Left cardiac atrium (tissue), 4 donors: Measurements from ENCODE around the gene NME4. TPM values are rescaled to one million over a fixed set of nuclear protein-coding genes. Genes with fewer than 3 reads are reported as not detected.
"Not testable (repeated sequence)": the region's sequence is repeated elsewhere in the genome, so short reads cannot be mapped to it uniquely, and the experiment has no call there.

ENCODE experiments used
- ATAC-seq, 2 donors: fragments of 200-7000 bp; cut with Tn5 transposase; one replicate each; pipeline ENCODE4 v1.9.1; 2020; ENCODE audit warnings: mild to moderate bottlenecking in 2 of 2, moderate library complexity in 2 of 2
- DNase-seq: peaks from one replicate; pipeline ENCODE4 v3.0.0-alpha.2; 2020
- intact Hi-C, 2 donors: fragments of 100-400 bp; cut with DNase I; formaldehyde crosslinking; loops; one replicate each; pipeline versions ENCODE4 v1.14.1 to v1.15.1; 2022 to 2023
- total RNA-seq, 2 donors: library from RNA; stranded (reverse); fragmentation: NEBNext Ultra II Directional; extraction: Animal tissue kit (Norgen Biotek cat#: 25700); gene quantifications; one replicate each; pipeline ENCODE4 v1.2.1, GENCODE V29; 2021
- donor health status: DM: no; HTN: yes; CAD: no.
- donor health status: DM: no; HTN: yes; CAD: no; lungs with severe emphysema.
- donor health status: DM: yes; HTN: yes; CAD: no.
- donor health status: Dilated cardiomyopathy.

The NME4 gene
- total RNA-seq, 2 donors from 2014 or later, result 45.3 to 71.1 TPM

GRCh38 chr16:361872-362701 lies 34.9 kb upstream of the NME4 start:
- intact Hi-C loops, result loop anchor here (5.0 kb wide), 1 partner anchor 245 kb away; no protein-coding TSS in a partner anchor
- ATAC-seq (peak; percentile 83 to 84), DNase-seq (peak; percentile 77)

DNA sequence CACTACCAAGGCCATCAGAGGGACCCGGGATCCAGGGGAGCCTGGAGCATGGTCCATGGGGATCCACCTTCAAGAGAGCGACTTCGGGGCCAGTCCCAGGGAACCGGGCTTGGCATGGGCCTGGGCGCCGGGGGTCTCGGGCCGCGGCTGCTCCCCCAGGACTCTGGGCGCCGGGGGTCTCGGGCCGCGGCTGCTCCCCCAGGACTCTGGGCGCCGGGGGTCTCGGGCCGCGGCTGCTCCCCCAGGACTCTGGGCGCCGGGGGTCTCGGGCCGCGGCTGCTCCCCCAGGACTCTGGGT lies 34.3 kb upstream of the NME4 start:
- ATAC-seq, DNase-seq: not testable (repeated sequence)
- intact Hi-C loops, result loop anchor here (5.0 kb wide), 1 partner anchor 245 kb away; no protein-coding TSS in a partner anchor

- no peak for ATAC-seq
These were observed 33.8 kb upstream of the NME4 start for GRCh38 chr16:363110-363765.

GRCh38 chr16:363766-364490 lies 33.1 kb upstream of the NME4 start:
- ATAC-seq, result no peak
- no peak for DNase-seq
- intact Hi-C loops, result loop anchor here (5.0 kb wide), 1 partner anchor 247 kb away; no protein-coding TSS in a partner anchor

More at GRCh38 chr16:363110-363765, 33.8 kb upstream of the NME4 start:
- intact Hi-C loops, result loop anchor here (5.0 kb wide), 1 partner anchor 246 kb away; no protein-coding TSS in a partner anchor
- DNase-seq, result no peak

- ATAC-seq (no peak), DNase-seq (no peak)
- intact Hi-C loops, result loop anchor here (5.0 kb wide), 1 partner anchor 248 kb away; no protein-coding TSS in a partner anchor
These were observed 32.2 kb upstream of the NME4 start for GRCh38 chr16:364595-365491.

GRCh38 chr16:366476-366875 lies 30.5 kb upstream of the NME4 start:
- intact Hi-C loops, result no loop called here
- ATAC-seq (no peak), DNase-seq (no peak)

DNA sequence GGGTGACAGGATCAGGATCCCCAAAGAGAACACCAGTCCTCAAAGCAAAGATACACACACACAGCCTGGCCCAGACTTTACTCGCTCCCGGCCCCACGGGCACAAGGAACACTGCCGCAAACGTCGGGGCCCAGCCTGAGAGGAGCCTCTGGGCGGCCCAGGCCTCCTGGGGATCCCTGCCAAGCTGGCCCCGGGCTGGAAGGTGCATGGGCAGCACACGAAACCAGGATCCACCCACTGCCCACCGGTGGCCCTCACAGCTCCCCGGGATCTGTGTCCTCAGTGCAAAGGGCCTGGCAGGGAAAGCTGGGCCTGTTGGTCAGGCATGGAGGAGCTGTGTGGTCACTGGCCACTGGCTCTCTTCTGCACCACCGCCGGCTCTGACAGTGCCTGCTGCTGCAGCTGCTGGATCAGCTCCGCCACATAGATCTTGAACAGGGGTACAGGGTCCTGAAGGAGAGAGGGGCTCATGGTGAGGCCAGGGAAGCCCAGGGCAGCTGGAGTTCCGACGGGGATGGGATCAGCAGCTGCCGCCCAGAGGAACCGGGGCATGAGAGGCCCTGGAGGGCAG lies 29.6 kb upstream of the NME4 start:
- DNase-seq (no peak), ATAC-seq (no peak)
- intact Hi-C loops, result no loop called here

GRCh38 chr16:368388-369158 lies 28.4 kb upstream of the NME4 start:
- ATAC-seq (no peak), DNase-seq (no peak)
- intact Hi-C loops, result no loop called here

- ATAC-seq, result no peak
These were observed 27.6 kb upstream of the NME4 start for GRCh38 chr16:369275-369865.

DNA sequence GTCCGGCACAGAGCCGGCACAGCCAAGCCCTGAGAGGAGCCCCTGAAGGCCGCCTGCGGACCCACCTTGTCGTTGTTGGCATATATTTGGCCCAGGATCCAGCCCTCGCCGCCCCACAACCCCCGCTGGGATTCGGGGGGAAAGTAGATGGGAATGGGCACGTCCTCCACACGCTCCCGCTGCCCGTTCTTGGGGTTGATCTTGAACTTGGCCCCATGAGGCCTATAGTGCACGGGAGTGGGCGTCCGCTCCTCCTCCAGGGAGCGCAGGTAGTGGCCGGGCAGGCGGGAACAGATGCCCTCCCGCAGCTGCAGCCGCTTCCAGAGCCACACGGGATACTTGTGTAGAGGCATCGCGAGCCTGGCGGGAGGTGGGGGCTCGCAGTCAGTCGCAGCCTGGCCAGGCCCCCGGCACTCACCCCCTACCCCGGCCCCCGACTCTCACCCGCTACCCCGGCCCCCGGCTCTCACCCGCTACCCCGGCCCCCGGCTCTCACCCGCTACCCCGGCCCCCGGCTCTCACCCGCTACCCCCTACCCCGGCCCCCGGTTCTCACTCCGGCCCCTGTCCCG lies 27.0 kb upstream of the NME4 start:
- intact Hi-C loops, result no loop called here
- peak; percentile 50 to 53 for ATAC-seq
- DNase-seq, result no peak

More at GRCh38 chr16:369275-369865, 27.6 kb upstream of the NME4 start:
- intact Hi-C loops, result no loop called here
- no peak for DNase-seq

DNA sequence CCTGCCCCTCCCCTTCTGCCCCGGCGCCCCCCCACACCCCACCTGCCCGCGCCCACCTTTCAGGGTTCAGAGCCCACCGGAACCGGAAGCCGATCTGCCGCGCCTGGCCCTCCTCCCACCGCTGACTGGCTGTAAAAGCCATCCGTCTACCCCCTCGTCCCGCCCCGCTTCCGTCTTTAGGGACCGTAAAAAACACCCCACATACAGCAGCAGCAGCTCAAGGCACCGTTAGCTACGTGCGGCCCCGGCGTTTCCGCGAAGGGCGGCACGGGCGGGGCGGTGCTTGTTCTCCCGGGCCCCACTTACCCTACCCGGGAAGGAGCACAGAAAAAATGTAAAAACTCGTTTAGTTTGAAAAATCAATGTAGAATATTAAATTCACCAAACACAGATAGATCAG lies 26.6 kb upstream of the NME4 start, which contains the start of gene MRPL28:
TSS of gene MRPL28 (minus strand) at position 96 of the 400 bp plus-strand sequence. CDS start 320 bp downstream, outside the sequence.
- peak; percentile 96 for DNase-seq
- ATAC-seq, result peak; percentile 94 to 98
- intact Hi-C loops, result no loop called here

DNA sequence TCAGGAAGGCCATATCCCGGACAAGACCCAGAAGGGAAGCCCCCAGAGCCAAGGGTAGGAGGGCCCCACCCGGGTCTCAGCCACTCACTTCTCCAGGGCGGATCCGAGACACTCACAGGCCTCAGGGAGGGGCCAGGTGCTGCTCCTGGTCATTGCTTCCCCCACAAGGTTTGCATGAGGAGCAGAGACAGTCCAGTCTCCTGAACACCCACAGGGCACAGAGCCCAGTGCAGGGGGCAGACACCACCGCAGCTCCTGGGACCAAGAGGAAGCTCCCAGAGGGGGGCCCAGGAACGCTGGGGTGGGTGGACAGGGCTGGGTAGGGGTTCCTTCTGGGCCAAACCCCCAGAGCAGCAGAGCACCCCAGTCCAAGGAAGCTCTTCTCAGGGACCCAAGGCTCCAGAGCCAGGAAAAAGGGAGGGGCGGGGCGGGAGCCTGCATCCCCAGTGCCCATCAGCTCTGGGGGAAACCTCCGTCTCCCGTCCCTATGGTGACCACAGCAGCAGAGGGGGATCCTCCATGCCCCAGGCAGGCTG lies 26.0 kb upstream of the NME4 start:
- DNase-seq (no peak), ATAC-seq (peak in 1 of 2 donors; percentile 4)
- intact Hi-C loops, result no loop called here

DNA sequence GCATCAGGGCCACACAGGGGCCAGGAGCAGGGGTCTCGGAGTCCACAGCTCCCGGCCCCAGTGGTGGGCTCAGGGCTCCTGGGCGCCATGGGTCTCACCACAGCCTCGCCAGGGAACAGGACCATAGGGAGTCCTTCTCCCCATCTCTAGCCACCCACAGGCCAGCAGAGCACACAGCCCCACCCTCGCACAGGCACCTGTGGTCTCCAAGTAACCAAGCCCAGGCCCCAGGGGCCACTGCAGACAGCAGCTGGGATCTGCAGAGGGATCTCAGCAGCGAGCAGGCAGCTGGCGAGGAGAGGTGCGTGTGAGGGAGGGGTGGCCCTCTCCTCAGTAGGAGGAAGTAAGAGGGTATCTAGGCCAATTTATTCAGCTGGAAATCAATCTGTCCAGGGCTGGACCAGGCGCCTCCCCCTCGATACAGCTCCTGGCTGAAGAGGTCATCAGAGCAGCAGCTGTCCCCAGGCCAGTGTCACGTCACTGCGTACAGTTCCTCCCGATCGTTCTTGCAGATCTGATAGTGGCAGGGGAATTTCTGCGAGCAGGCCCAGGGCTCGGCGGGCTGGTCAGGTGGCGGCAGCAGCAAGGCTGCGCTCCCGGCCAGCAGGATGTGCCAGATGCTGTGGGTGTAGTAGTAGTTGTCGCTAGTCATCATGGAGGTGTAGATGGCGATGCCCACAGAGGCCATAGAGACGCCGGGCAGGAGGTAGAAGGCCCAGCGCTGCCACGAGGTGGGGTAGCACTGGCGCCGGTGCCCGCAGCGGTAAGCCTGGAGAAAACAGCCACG lies 25.3 kb upstream of the NME4 start:
- intact Hi-C loops, result no loop called here
- peak in 1 of 2 donors; percentile 1 for ATAC-seq

DNA sequence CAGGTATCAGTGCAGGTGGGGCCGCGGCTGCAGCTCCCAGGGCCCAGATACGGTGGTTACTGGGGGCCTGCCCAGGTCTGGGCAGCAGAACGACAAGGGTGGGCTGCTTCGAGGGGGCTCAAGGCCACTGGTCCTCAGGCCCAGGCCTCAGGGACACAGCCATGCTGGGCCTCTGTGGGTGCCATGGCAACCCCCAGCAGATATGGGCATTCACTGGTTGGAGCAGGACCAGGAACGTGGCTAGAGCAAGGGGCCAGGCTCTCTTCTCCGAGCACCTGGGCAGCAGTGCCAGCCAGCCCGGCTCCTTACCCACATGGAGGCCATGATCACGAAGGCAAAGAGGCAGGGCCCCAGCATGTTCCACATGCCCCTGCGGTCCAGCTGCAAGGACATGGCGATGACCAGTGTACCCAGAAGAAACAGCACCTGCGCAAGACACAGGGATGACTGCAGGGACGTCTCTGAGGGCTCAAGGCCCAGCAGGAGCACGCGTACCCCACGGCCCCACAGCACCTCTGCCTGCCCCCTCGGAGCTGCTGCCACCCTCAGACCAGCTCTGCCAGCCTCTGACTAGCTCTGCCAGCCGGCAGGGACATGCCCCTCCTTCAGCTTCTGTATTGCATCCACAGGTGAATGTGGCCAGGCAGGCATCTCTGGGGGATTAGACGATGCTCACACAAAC lies 24.6 kb upstream of the NME4 start:
- no peak for DNase-seq
- ATAC-seq, result no peak
- intact Hi-C loops, result no loop called here

More for the DNA sequence above, 25.3 kb upstream of the NME4 start:
- no peak for DNase-seq

- intact Hi-C loops, result no loop called here
- DNase-seq (no peak), ATAC-seq (no peak)
These were observed 23.9 kb upstream of the NME4 start for GRCh38 chr16:373020-373598.
